Neural crest cell (in vitro differentiated cells): Measurements from ENCODE around the gene CATSPERZ. TPM values are rescaled to one million over a fixed set of nuclear protein-coding genes. Genes with fewer than 3 reads are reported as not detected.

Experiments
- DNase-seq: peaks from one replicate; pipeline ENCODE4 v3.0.0; 2021; ENCODE audit warnings: low read depth, mixed read lengths, low spot score
- H3K27ac Mint-ChIP-seq: one replicate; pipeline ENCODE4 v1.8.0; 2021; ENCODE audit warnings: mild to moderate bottlenecking, mixed read lengths; ENCODE audit not compliant: unreplicated experiment
- H3K27me3 Mint-ChIP-seq: 2 replicates; pipeline ENCODE4 v1.8.0; 2021; ENCODE audit warnings: low read depth, mild to moderate bottlenecking, mixed read lengths
- H3K36me3 Mint-ChIP-seq: 2 replicates; pipeline ENCODE4 v1.8.0; 2021; ENCODE audit warnings: low read depth, mild to moderate bottlenecking, mixed read lengths
- H3K4me1 Mint-ChIP-seq: 2 replicates; pipeline ENCODE4 v1.8.0; 2021; ENCODE audit warnings: mixed read lengths
- H3K4me3 Mint-ChIP-seq: one replicate; pipeline ENCODE4 v1.8.0; 2021; ENCODE audit warnings: mild to moderate bottlenecking, mixed read lengths
- H3K9me3 Mint-ChIP-seq: 2 replicates; pipeline ENCODE4 v1.8.0; 2021; ENCODE audit warnings: mixed read lengths
- total RNA-seq: library from RNA; stranded (reverse); gene quantifications from 2 replicates; pipeline ENCODE4 v1.2.1, GENCODE V29; 2021
- TF ChIP-seq, protein P1 (sequence below): fragments of 200-600 bp; sonication (generic); conservative IDR thresholded peaks from 2 replicates; pipeline ENCODE4 v1.5.0; 2021; ENCODE audit warnings: antibody characterized with exemption, mild to moderate bottlenecking

CATSPERZ gene
- total RNA-seq, 1 donor from 2014 or later = not detected

DNA sequence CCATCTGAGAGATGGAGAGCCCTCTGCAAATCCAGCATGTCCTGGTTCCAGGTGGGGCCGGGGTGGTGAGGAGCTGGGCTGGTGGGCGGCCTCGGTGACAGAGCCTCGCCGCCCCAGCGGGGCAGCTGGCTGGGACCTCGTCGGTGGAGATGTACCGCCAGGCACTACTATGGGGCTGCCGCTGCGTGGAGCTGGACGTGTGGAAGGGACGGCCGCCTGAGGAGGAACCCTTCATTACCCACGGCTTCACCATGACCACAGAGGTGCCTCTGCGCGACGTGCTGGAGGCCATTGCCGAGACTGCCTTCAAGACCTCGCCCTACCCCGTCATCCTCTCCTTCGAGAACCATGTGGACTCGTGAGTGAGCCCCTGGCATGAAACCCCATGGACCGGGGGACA lies 41.8 kb upstream of the CATSPERZ start:
- TF ChIP-seq, protein P1, sequence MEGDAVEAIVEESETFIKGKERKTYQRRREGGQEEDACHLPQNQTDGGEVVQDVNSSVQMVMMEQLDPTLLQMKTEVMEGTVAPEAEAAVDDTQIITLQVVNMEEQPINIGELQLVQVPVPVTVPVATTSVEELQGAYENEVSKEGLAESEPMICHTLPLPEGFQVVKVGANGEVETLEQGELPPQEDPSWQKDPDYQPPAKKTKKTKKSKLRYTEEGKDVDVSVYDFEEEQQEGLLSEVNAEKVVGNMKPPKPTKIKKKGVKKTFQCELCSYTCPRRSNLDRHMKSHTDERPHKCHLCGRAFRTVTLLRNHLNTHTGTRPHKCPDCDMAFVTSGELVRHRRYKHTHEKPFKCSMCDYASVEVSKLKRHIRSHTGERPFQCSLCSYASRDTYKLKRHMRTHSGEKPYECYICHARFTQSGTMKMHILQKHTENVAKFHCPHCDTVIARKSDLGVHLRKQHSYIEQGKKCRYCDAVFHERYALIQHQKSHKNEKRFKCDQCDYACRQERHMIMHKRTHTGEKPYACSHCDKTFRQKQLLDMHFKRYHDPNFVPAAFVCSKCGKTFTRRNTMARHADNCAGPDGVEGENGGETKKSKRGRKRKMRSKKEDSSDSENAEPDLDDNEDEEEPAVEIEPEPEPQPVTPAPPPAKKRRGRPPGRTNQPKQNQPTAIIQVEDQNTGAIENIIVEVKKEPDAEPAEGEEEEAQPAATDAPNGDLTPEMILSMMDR = no peak
- Mint-ChIP-seq H3K4me3 (no peak overlapping the region), H3K4me1 (peaks cover 18% of the 10 kb centered on the region), H3K9me3 (no peaks in the 10 kb centered on the region), H3K27ac (no peak overlapping the region), H3K36me3 (peaks cover 15% of the 10 kb centered on the region), H3K27me3 (no peaks in the 10 kb centered on the region)
- DNase-seq = no peak

DNA sequence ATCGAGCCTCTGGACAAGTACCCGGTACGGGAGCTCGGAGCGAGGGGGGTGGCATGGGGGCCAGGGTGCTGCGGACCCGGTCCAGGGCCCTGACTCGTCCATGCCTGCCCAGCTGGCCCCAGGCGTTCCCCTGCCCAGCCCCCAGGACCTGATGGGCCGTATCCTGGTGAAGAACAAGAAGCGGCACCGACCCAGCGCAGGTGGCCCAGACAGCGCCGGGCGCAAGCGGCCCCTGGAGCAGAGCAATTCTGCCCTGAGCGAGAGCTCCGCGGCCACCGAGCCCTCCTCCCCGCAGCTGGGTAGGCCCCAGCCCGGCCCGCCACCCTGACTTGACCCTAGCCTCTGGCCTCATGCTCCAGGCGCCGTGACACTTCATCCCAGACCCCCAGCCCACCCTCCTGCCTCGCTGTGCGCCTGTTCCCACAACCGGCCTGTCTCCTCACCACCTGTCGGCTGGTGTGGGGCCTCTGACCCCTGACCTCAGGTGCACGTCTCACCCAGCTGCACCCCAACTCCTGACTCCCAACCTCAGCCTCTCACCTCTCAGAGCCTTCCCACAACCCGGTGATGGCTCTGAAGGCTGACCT lies 41.1 kb upstream of the CATSPERZ start:
- Mint-ChIP-seq H3K9me3 (no peaks in the 10 kb centered on the region), H3K27me3 (no peaks in the 10 kb centered on the region), H3K27ac (no peak overlapping the region), H3K36me3 (peaks cover 15% of the 10 kb centered on the region), H3K4me3 (peak overlapping the region; percentile 51), H3K4me1 (peaks cover 15% of the 10 kb centered on the region)
- TF ChIP-seq, protein P1 = no peak
- no peak for DNase-seq

GRCh38 chr11:64259533-64260067 lies 40.6 kb upstream of the CATSPERZ start:
- Mint-ChIP-seq H3K36me3 (peaks cover 15% of the 10 kb centered on the region), H3K9me3 (no peaks in the 10 kb centered on the region), H3K27ac (peak overlapping the region; percentile 86)

DNA sequence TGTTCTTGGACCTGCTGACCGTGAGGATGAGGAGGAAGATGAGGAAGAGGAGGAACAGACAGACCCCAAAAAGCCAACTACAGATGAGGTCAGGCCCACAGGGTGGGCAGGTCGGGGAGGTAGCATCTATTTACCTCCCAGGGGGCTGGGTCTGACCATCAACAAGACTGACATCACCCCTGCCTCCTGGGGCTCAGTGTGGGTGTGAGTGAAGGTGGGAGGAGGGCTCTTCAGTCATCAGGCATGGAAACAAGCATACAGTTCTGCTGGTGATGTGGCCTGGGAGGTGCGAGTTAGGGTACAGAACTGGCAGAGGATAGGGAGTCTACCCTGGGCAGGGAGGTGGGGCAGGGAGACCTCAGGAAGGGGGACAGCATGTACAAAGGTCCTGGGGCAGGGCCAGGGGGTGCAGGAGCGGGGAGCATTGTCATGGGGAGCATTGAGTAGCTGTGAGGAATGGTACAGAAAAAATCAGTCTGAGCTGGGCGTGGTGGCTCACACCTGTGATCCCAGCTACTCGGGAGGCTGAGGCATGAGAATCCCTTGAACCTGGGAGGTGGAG lies 39.9 kb upstream of the CATSPERZ start:
- H3K4me3 Mint-ChIP-seq = peak overlapping the region; percentile 41
- TF ChIP-seq, protein P1 = no peak
- no peaks in the 10 kb centered on the region for H3K27me3 Mint-ChIP-seq
- peaks cover 14% of the 10 kb centered on the region for H3K4me1 Mint-ChIP-seq
- peaks cover 15% of the 10 kb centered on the region for H3K36me3 Mint-ChIP-seq
- no peak for DNase-seq
- no peak overlapping the region for H3K27ac Mint-ChIP-seq
- no peaks in the 10 kb centered on the region for H3K9me3 Mint-ChIP-seq

More at GRCh38 chr11:64259533-64260067, 40.6 kb upstream of the CATSPERZ start:
- peak overlapping the region; percentile 51 for H3K4me3 Mint-ChIP-seq
- TF ChIP-seq, protein P1 = no peak
- H3K27me3 Mint-ChIP-seq = no peaks in the 10 kb centered on the region
- DNase-seq = no peak
- H3K4me1 Mint-ChIP-seq = peaks cover 14% of the 10 kb centered on the region

DNA sequence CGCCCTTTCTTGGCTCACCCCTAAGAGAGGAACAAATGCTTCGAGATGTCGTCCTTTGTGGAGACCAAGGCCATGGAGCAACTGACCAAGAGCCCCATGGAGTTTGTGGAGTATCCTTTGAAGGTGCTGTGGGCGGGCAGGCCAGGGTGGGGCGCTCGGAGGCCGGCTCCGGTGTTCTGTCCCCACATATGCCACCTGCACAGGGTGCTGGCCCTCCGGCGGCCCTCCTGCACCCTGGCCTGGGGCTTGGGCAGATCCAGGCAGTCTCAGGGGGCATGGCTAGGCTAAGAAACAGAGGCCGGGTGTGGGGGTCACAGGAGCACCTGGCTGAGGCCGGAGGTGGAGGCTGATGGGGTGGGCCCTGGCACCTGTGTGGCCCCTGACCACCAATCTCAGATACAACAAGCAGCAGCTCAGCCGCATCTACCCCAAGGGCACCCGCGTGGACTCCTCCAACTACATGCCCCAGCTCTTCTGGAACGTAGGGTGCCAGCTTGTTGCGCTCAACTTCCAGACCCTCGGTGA lies 38.5 kb upstream of the CATSPERZ start:
- TF ChIP-seq, protein P1 = no peak
- Mint-ChIP-seq H3K27me3 (no peaks in the 10 kb centered on the region), H3K36me3 (peaks cover 15% of the 10 kb centered on the region), H3K4me1 (peaks cover 14% of the 10 kb centered on the region), H3K4me3 (no peak overlapping the region), H3K9me3 (no peaks in the 10 kb centered on the region), H3K27ac (no peak overlapping the region)
- no peak for DNase-seq
